B cell (primary cell): Measurements from ENCODE around the gene HDGF. TPM values are rescaled to one million over a fixed set of nuclear protein-coding genes. Genes with fewer than 3 reads are reported as not detected.

Experiments used
- ATAC-seq: fragments of 200-7000 bp; cut with Tn5 transposase; one replicate; pipeline ENCODE4 v1.10.0; 2021; ENCODE audit warnings: low read depth, mild to moderate bottlenecking, moderate number of reproducible peaks, moderate library complexity
- CTCF ChIA-PET: fragments of 350-600 bp; sonication (Branson Sonifier 250); formaldehyde crosslinking; loops from one replicate; lab custom pipeline; 2021; ENCODE audit warnings: antibody characterized with exemption, inconsistent platforms; lab: Charles Lee
- POLR2A ChIA-PET: fragments of 350-600 bp; sonication (Branson Sonifier 250); formaldehyde crosslinking; loops from one replicate; lab custom pipeline; 2021; ENCODE audit warnings: antibody characterized with exemption; lab: Charles Lee
- DNase-seq: peaks from one replicate; pipeline ENCODE4 v3.0.0; 2013
- H2AFZ ChIP-seq: 2 replicates; pipeline ENCODE4 v1.6.1; 2012; ENCODE audit warnings: mild to moderate bottlenecking, low read depth, low read length; ENCODE audit not compliant: insufficient read depth, poor library complexity, severe bottlenecking
- H3K27ac ChIP-seq, 2 donors: 1 replicate in 1 of 2; 2 replicates in 1 of 2; pipeline ENCODE4 v1.5.1; 2012 to 2013; ENCODE audit warnings: low read length in 2 of 2, mild to moderate bottlenecking in 2 of 2, moderate library complexity in 1 of 2
- H3K27me3 ChIP-seq, 4 experiments: fragments of 200-600 bp in 1 of 4; sonication (generic) in 1 of 4; replicated peaks in 1 of 4; 1 replicate in 2 of 4; 2 replicates in 2 of 4; pipeline versions ENCODE4 v1.6.1 to v1.7.0; 2013 to 2016; ENCODE audit warnings: low read length in 3 of 4, mild to moderate bottlenecking in 2 of 4, mixed read lengths in 1 of 4, moderate library complexity in 1 of 4; ENCODE audit not compliant: insufficient read depth in 4 of 4, control insufficient read depth in 3 of 4; ENCODE audit errors: control extremely low read depth in 1 of 4
- H3K36me3 ChIP-seq, 2 experiments: replicated peaks in 1 of 2; 1 replicate in 1 of 2; 2 replicates in 1 of 2; pipeline versions ENCODE4 v1.6.1 to v1.7.1; 2013; ENCODE audit warnings: low read length in 1 of 2; ENCODE audit not compliant: insufficient read depth in 2 of 2, control insufficient read depth in 1 of 2; ENCODE audit errors: control extremely low read depth in 1 of 2, extremely low read depth in 1 of 2
- H3K4me1 ChIP-seq, 2 donors: fragments of 200-600 bp in 1 of 2; sonication (generic) in 1 of 2; 1 replicate in 1 of 2; 2 replicates in 1 of 2; pipeline versions ENCODE4 v1.5.1 to v1.6.1; 2013 to 2017; ENCODE audit warnings: low read length in 2 of 2; ENCODE audit not compliant: control insufficient read depth in 2 of 2, insufficient read depth in 2 of 2
- H3K4me2 ChIP-seq: replicated peaks from 2 replicates; pipeline ENCODE3; 2012; ENCODE audit warnings: mild to moderate bottlenecking, low read depth, low read length; ENCODE audit not compliant: poor library complexity, severe bottlenecking
- H3K4me3 ChIP-seq, 5 experiments: fragments of 200-600 bp in 1 of 5; sonication (generic) in 1 of 5; 1 replicate in 3 of 5; 2 replicates in 2 of 5; pipeline versions ENCODE4 v1.5.1 to v1.7.0; 2011 to 2016; ENCODE audit warnings: low read length in 4 of 5, mild to moderate bottlenecking in 4 of 5, low read depth in 2 of 5, control low read depth in 1 of 5, moderate library complexity in 1 of 5; ENCODE audit not compliant: insufficient read depth in 1 of 5; ENCODE audit errors: control extremely low read depth in 1 of 5, extremely low read depth in 1 of 5
- H3K79me2 ChIP-seq: fragments of 200-600 bp; sonication (generic); one replicate; pipeline ENCODE4 v1.6.0; 2016; ENCODE audit warnings: low read length; ENCODE audit not compliant: control insufficient read depth, insufficient read depth
- H3K9ac ChIP-seq: fragments of 200-600 bp; sonication (generic); 2 replicates; pipeline ENCODE4 v1.6.1; 2017; ENCODE audit warnings: mild to moderate bottlenecking, low read length, moderate library complexity
- H3K9me3 ChIP-seq, 3 donors: one replicate each; pipeline versions ENCODE4 v1.6.1 to v1.7.1; 2013; ENCODE audit warnings: low read length in 2 of 3; ENCODE audit not compliant: control insufficient read depth in 2 of 3, insufficient read depth in 1 of 3; ENCODE audit errors: control extremely low read depth in 1 of 3
- H4K20me1 ChIP-seq: 2 replicates; pipeline ENCODE4 v1.6.0; 2012; ENCODE audit warnings: mild to moderate bottlenecking, low read length; ENCODE audit not compliant: insufficient read depth, control insufficient read depth, poor library complexity, severe bottlenecking
- H3K27ac Mint-ChIP-seq: one replicate; pipeline ENCODE4 v1.8.0; 2021; ENCODE audit warnings: mixed read lengths
- H3K27me3 Mint-ChIP-seq: one replicate; pipeline ENCODE4 v1.8.0; 2021; ENCODE audit warnings: mixed read lengths
- H3K4me1 Mint-ChIP-seq: one replicate; pipeline ENCODE4 v1.8.0; 2021; ENCODE audit warnings: mixed read lengths
- H3K4me3 Mint-ChIP-seq: one replicate; pipeline ENCODE4 v1.8.0; 2021; ENCODE audit warnings: mixed read lengths
- H3K9me3 Mint-ChIP-seq: one replicate; pipeline ENCODE4 v1.8.0; 2022; ENCODE audit warnings: mixed read lengths; ENCODE audit not compliant: insufficient read depth
- CTCF ChIP-seq: fragments of 200-600 bp; IDR thresholded peaks from one replicate; pipeline ENCODE4 v1.8.0; 2022; ENCODE audit warnings: antibody characterized with exemption, mild to moderate bottlenecking
- EZH2 ChIP-seq: IDR thresholded peaks from 2 replicates; pipeline ENCODE4 v1.6.1; 2012; ENCODE audit warnings: borderline replicate concordance, low read depth, mild to moderate bottlenecking, moderate library complexity, low read length; ENCODE audit not compliant: insufficient read depth, poor library complexity, severe bottlenecking
- WGBS: methylation state at CpG from one replicate; pipeline ENCODE4 v1.1.5; 2013; ENCODE audit warnings: missing lambda C conversion rate; ENCODE audit not compliant: insufficient coverage; 5-methylcytosine and 5-hydroxymethylcytosine counted together
- intact Hi-C: fragments of 100-400 bp; cut with micrococcal nuclease; formaldehyde crosslinking; loops from one replicate; pipeline ENCODE4 v1.10.0; 2022
- polyA plus RNA-seq: library from polyadenylated mRNA; depleted of rRNA; stranded (reverse); fragments of >200 nt; gene quantifications from 2 replicates; pipeline ENCODE4 v1.2.3, GENCODE V29; 2012
- total RNA-seq, 2 donors: library from RNA; stranded (reverse); fragments of 120-200 nt in 1 of 2; gene quantifications; 1 replicate in 1 of 2; 2 replicates in 1 of 2; pipeline versions ENCODE4 v1.2.3 to v1.2.4, GENCODE V29; 2013 to 2022

HDGF gene
- total and polyA plus RNA-seq, 2 donors (not counting 1 experiment from before 2014, with no cell fraction given): 40.3 to 89.9 TPM

DNA sequence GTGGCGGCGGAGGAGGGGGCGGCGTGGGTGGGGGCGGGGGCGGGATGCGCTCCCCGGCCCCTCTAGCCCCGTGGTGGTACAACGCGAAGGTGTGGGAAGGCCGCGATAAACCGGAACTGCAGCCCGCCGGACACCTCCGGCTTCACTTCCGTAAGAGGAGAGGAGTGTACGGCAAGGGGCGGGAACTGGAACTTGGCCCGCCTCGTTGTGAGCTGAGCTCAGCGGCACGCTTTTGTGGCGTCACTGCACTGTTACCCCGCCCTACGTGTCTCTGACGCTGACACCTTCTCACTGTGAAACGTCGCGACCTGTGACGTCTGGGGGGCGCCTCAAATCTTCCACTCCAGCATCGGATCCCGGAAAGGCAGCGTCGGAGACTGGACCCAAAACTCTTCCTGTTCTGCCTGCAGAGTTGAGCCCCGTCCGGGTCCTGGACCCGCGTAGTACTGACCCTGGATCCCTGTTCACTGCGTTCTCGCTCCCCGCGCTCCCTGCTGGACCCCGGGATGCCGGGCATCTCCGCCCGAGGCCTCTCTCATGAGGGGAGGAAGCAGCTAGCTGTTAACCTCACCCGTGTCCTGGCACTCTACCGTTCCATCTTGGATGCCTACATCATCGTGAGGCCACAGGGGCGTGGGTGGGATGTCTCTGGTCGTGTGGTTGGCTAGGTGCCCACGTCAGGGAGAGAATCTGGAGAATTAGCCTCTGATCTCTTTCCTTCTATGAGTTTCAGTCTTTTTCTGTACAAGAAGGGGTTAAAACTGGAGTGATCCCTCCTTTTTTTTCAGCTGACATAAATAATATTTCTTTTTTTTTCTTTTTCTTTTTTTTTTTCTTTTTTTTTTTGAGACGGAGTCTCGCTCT, 22.6 kb downstream of the HDGF start, which contains the start of gene ISG20L2:
ISG20L2 (minus strand) TSS at position 168 of the 864 bp plus-strand sequence. CDS start 1,114 bp downstream, outside the sequence.
- no peaks in the 10 kb centered on the region for H3K9me3 ChIP-seq
- no peaks in the 10 kb centered on the region for H3K9me3 Mint-ChIP-seq
- H3K27me3 ChIP-seq: no peaks in the 10 kb centered on the region
- H3K79me2 ChIP-seq: peaks cover 43% of the 10 kb centered on the region
- H3K4me1 ChIP-seq: peaks cover 40 to 48% of the 10 kb centered on the region in 2 donors
- H3K36me3 ChIP-seq: peaks cover 0 to 40% of the 10 kb centered on the region in 2 experiments
- under 1% methylated on average over 40 of the region's 57 CpGs for WGBS
- CTCF ChIA-PET: interaction anchor here (0.9 to 9.5 kb wide), 8 partner anchors 10 to 131 kb away, joined by 3 to 245 read pairs (median 6); partner anchors contain the start of genes HDGF, INSRR, MRPL24 and NTRK1
- peak within 1 kb of the TSS; percentile 79 to 98 (median 95) for H3K4me3 ChIP-seq
- peak; percentile 98 for DNase-seq
- peak within 1 kb of the TSS; percentile 97 for H3K9ac ChIP-seq
- H3K4me2 ChIP-seq: peak within 1 kb of the TSS; percentile 81
- peak; percentile 91 for ATAC-seq
- intact Hi-C loops: loop anchor here (1.0 to 5.0 kb wide), 4 partner anchors 12 to 227 kb away; partner anchors contain the start of genes HDGF, MEF2D, MRPL24 and PRCC
- H3K27ac Mint-ChIP-seq: peak within 1 kb of the TSS; percentile 98
- POLR2A ChIA-PET: interaction anchor here (0.5 to 3.8 kb wide), 12 partner anchors 9 to 370 kb away, joined by 3 to 39 read pairs (median 4); partner anchors contain the start of genes CRABP2, HDGF, MRPL24 and NTRK1
- H2AFZ ChIP-seq: peak within 1 kb of the TSS; percentile 85
- TF ChIP-seq EZH2 (no peak), CTCF (no peak)
- H4K20me1 ChIP-seq: peaks cover 37% of the 10 kb centered on the region
- H3K27ac ChIP-seq: peak within 1 kb of the TSS; percentile 77 to 96
- no peaks in the 10 kb centered on the region for H3K27me3 Mint-ChIP-seq
- H3K4me1 Mint-ChIP-seq: peaks cover 23% of the 10 kb centered on the region
- no peak within 1 kb of the TSS for H3K4me3 Mint-ChIP-seq
